ENCODE data around the gene MAP1B. TPM values are rescaled to one million over a fixed set of nuclear protein-coding genes. Genes with fewer than 3 reads are reported as not detected.

MAP1B gene
- total RNA-seq, 1 experiment from 2014 or later, result 8.9 TPM

GRCh38 chr5:72246954-72247442 is 139.7 kb downstream of the MAP1B start:
- Histone ChIP-seq H2AFZ (ENCODE audit: low read depth, low read length, poor library complexity, severe bottlenecking) (no peak overlapping the region), H4K20me1 (ENCODE audit: insufficient read depth) (peaks cover 10% of the 10 kb centered on the region; the same call in 1 of the 2 replicates), H3K9me2 (ENCODE audit: insufficient read depth) (no peaks in the 10 kb centered on the region), H3K4me1 (ENCODE audit: control insufficient read depth in 1 of 2, insufficient read depth in 2 of 2, low read length in 2 of 2) (peaks cover 34 to 51% of the 10 kb centered on the region in 2 experiments), H3K27me3 (ENCODE audit: insufficient read depth, low read length) (no peaks in the 10 kb centered on the region), H3K27ac (ENCODE audit: low read depth, low read length) (peak overlapping the region; percentile 71; the same call in 1 of the 2 replicates), H3K36me3 (ENCODE audit: control insufficient read depth in 1 of 2, insufficient read depth in 2 of 2, low read length in 2 of 2) (no peaks in the 10 kb centered on the region), H3K9me3 (ENCODE audit: control insufficient read depth in 1 of 2, insufficient read depth in 1 of 2, low read depth in 1 of 2, low read length in 2 of 2) (no peaks in the 10 kb centered on the region), H3K9ac (ENCODE audit: low read length) (0 out of 2 replicates have a peak overlapping the region, but pooled peaks have one; percentile 4), H3K4me2 (ENCODE audit: low read length) (no peak overlapping the region; the same call in 1 of the 2 replicates), H3K79me2 (ENCODE audit: insufficient read depth, low read length) (peaks cover 60% of the 10 kb centered on the region), H3K4me3 (replicated peaks in 1 of 2; ENCODE audit: low read depth in 1 of 2, low read length in 2 of 2) (no peak overlapping the region)
- ATAC-seq (no peak), DNase-seq (ENCODE audit: low read depth, low spot score) (no peak)
- ChIA-PET CTCF (no interaction called here), POLR2A (interaction anchor here (1.6 to 1.8 kb wide), 2 partner anchors 13 to 73 kb away, joined by 5 to 7 read pairs; partner anchors contain the start of genes MRPS27 and PTCD2), RAD21 (ENCODE audit: low non-redundant PET in 1 of 2, low total read pairs in 2 of 2, uncharacterized antibody in 2 of 2, unreplicated experiment in 2 of 2) (no interaction called here)
- no TSS peak for BruUV-seq (replicated peaks)
- intact Hi-C loops (cut with micrococcal nuclease), result loop anchor here (5.0 kb wide), 2 partner anchors 110 to 465 kb away; no protein-coding TSS in a partner anchor
- TF ChIP-seq SRF (IDR thresholded peaks at IDR 0.05; ENCODE audit: low read depth) (no peak), TCF7L2 (IDR thresholded peaks at IDR 0.05; ENCODE audit: borderline replicate concordance, extremely low read depth, insufficient read depth, insufficient read length) (no peak), MAX (IDR thresholded peaks at IDR 0.05) (no peak), JUND (IDR thresholded peaks at IDR 0.05) (no peak), POLR2AphosphoS5 (IDR thresholded peaks at IDR 0.05; ENCODE audit: low read depth, low read length) (no peak), YY1 (IDR thresholded peaks at IDR 0.05; ENCODE audit: extremely low read depth, insufficient replicate concordance, low read depth, low read length) (no peak), ZNF274 (IDR thresholded peaks at IDR 0.05; ENCODE audit: low read depth, low read length) (no peak), RAD21 (IDR thresholded peaks at IDR 0.05; ENCODE audit: low read depth) (no peak), CTCF (IDR thresholded peaks at IDR 0.05 in 2 of 3, conservative IDR thresholded peaks at IDR 0.05 in 1 of 3; ENCODE audit: borderline replicate concordance in 1 of 3, insufficient read depth in 1 of 3, low read depth in 2 of 3, low read length in 2 of 3) (no peak), CBX3 (IDR thresholded peaks at IDR 0.05; ENCODE audit: low read depth) (no peak)
